ENCODE measurements around the gene MEX3D. TPM values are rescaled to one million over a fixed set of nuclear protein-coding genes. Genes with fewer than 3 reads are reported as not detected.

The MEX3D gene
- polyA plus RNA-seq, 10 donors, result 18.9 to 34.8 (median 24.2) TPM

DNA sequence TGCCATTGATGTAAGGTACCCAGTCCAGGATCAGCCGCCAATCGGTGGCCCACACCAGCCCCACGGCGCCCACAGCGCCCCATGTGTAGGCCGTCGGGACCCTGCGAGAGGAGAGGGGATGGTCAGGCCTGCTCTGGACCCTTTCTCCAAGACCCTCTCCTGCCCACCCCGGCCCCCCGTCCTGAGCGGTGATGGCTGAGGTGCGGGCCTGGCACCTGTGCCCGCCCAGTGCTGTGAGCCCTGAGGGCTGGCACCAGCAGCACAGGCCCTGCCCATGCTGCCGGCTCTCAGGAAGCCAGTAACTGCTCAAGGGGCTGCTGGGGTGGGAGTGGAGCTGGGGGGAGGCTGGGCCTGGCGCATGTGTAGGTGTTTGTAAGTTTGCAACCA, 31.3 kb upstream of the MEX3D start:
- DNase-seq, result no peak

DNA sequence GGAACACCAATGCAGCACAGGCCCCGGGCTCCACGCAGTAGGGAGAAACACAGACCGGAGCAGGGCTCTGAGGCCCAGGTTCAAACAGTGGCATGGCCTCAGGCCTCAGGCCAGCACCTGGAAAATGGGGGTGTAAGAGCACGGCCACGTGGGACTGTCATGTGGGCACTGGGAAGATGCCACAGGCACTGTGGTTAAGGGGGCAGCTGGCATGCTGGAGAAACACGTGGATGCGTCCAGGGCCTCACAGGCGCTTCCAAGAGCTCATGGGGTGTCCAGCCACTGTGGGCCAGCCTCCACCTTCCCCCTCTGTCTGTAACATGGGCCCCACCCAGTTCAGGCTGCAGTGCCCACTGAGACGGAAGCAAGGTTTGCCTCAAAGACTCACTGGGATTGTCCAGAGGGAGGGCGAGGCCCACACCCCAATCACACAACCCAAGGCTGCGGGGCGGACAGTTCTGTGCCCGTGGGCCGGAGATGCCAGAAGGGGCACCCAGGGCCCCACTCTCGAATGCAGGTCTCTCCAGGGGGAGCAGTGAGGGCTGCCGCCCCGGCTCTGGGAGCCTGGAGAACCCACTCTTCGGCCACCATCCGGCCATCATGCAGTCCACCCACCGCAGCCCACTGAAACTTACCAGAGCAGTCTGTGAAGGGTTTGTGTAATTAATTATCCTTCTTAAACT, 30.8 kb upstream of the MEX3D start:
- no peak for DNase-seq

DNA sequence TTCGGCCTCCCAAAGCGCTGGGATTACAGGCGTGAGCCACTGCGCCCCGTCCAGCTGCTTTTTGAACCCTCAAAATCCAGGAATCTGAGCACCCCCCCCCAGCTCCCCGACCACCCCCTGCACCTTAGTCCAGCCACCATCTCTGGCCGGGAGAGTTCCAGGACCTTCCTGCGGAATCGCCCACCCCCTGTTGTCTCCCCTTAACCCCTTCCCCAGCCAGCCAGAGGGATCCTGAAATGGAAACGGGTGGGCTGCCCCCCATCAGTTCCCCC, 25.3 kb upstream of the MEX3D start:
- DNase-seq, result no peak

DNA sequence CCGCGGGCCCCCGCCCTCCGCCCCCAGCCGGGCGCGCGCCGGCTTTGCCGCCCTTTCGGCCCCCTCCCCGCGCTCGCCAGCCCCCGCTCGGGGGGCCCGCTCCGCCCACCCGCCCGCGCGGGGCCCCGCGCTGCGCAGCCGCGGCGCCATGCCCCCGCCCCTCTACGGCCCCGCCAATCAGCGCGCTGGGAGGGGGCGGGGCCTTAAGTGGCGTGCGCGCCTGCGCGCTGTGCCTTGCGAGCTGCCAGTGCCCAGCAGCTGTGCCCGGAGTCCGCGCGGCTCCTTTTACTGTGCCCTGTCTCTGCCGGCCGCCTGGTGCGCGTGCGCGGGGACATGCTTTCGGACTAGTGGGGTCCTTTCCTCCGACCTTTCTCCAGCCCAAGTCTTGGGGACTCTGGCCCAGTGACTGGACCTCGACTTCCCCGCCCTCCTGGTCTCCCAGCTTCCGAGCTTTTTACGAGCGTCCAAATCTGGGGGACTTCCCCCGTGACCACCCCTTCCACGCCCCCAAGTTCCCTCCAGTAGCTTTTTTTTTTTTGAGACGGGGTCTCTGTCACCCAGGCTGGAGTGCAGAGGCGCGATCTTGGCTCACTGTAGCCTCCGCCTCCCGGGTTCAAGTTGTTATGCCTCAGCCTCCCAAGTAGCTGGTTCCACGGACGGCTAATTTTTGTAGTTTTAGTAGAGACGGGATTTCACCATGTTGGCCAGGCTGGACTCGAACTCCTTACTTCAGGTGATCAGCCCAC, 24.8 kb upstream of the MEX3D start, which contains the start of gene MBD3:
TSS of gene MBD3 (minus strand) at position 111 of the 746 bp plus-strand sequence. CDS start 234 bp downstream, outside the sequence.
- peak; percentile 92 to 96 (median 95) for DNase-seq

DNA sequence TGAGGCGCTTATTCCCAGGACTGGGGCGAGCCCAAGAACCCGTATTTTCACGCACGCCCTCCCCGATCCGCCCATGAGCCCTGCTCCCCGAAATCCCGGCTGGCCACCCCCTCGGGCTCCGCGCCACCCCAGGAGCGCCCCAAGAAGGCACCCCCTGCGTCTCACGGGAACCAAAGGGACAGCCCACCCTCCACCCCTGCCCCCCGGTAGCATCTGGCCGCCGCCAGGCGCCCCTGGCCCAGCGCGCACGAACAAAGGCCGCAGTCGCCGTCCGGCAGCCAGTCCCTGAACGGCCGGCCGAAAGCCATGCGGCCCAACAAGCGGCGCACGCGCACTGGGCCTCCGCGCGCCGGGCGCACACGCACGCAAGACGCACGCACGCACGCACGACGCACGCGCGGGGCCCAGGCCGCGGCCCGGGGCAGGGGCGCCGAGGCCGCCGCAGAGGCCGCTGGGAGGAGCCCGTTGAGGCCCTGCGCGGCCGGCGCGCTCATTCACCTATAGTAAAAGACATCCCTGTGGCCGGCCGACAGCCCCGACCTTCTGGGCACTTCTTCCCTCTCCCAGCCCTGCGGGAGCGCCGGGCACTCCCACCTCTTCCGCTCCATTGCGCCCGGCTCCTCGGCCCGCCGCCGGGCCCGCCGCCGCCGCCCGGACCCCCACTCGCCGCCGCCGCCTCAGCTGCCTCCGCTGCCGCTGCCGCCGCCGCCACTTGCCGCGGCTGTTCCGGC, 24.1 kb upstream of the MEX3D start:
- DNase-seq, result peak; percentile 92 to 95 (median 94)

DNA sequence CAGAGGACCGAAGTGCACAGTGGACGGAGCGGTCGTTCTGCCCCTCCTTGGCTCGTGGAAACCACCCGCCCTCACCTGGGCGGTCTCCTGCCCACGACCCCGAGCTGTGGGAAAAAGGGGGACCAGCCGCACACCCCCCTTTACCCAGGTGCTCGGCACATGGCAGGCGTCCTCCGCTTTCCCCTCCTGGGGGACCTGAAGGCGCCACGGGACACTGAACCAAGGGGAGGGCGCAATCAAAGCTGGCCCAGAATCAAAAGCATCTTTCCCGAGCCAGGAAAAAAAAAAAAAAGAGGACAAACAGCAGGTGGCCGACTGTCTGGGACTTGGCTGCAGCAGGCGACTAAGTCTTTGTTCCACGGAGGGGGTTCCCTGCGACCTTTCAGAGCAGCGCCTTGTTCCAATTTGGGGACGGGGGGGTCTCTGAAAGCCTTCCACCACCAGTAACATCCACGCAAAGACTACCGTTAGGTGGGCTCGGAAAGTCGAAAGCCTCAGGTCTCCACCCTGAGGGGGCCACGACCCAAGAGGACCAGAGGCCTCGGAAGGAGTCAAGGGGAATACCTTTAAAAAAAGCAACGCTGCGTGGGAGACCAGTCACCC, 23.4 kb upstream of the MEX3D start:
- DNase-seq, result peak in 2 of 3 donors; percentile 19 to 57

DNA sequence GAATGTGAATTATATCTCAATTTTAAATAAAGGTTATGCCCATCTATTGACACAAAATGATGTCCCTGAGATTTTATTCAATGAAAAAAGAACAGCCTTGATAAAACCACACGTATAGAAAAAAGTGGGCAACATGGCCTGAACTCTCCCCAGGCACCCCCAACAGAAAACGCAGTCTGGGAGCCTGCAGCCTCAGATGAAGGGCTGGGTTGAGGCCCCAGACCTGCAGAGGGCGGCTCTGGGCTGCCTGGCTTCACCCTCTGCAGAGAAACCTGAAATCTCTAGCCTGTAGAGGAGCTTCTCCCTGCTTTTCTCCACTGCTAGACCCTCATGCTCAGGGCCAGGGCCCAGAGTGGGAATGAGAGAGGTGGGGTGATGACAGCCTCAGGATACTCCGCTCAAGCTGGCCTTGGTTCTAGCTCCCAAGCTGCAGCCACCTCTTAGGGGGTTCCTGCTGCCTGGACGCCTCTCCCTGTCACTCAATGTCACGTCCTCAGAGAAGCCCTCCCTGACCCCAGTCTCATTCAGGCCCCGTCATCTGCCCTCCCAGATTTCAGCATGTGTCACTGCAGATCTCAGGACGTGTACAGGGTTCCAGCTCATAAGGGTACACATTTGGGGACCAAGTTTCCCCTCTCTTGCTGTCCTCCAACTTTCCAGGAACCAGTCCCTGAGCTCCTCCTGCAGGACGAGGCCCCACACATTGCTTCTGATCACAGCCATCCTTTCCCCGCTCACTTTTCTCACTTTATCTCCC, 22.7 kb upstream of the MEX3D start:
- DNase-seq, result no peak

DNA sequence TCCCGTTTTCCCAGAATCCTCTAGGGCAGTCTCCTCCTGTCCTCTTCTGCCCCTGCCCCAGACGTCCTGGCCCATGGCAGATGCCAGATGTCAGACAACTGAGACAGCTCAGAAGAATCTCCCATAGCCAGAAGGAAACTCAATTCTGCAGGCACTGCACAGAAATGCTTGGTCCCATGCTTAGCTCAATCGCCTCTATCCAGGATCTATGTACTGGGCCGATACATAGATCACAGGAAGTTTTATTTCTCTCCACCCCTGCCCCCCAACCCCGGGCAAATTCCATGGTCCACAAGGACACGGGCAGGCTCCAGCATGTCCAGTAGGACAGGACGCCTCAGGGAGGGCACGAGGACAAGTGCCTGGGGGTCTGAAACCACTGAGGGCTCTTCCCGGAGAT, 19.7 kb upstream of the MEX3D start:
- DNase-seq, result no peak

DNA sequence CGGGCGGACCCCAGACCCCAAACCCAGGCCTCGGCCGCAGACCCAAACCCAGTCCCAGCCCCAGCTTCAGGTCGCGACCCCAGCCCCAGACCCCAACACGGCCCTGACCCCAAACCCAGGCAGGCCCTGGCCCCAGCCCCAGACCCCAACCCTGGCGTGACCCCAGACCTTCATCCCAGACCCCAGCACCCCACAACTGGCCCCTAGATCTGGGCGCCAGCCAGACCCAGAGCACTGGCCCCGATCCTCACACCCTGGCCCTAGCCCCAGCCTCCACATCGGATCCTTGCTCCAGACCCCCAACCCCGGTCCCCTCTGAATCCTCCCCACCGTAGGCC, 17.1 kb upstream of the MEX3D start:
- no peak for DNase-seq

DNA sequence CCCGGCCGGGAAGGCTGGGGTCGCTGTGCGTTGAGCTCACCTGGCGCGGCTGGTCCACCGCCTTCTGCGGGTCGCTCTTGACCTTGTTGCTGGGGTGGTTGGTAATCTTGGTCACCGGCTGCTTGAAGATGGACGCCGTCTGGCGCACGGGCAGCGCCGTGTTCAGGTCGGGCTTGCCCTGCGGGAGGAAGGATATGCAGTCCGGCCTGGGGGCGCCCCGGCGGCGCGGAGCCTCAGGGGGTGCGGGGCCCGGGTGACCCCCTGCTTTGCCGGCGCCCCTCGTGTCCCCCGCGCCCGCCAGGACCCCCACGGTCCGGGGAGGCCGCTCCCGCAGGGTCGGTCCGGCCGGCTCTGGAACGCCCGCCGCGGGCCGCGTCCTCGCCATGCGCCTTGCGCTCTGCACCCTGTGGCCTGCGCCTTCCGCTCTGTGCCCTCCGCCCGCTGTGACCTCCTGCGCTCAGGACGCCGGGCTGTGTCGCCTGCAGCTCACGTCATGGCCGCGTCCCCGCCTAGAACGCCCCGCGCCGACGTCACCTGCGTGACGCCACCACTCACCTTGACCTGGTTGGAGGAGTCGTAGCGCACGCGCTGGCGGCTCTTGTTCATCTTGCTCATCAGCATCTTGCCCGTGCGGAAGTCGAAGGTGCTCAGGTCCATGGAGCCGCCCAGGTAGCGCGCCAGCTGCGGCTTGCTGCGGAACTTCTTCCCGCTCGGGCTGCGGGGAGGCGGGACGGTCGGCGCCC, 16.5 kb upstream of the MEX3D start:
- no peak for DNase-seq

DNA sequence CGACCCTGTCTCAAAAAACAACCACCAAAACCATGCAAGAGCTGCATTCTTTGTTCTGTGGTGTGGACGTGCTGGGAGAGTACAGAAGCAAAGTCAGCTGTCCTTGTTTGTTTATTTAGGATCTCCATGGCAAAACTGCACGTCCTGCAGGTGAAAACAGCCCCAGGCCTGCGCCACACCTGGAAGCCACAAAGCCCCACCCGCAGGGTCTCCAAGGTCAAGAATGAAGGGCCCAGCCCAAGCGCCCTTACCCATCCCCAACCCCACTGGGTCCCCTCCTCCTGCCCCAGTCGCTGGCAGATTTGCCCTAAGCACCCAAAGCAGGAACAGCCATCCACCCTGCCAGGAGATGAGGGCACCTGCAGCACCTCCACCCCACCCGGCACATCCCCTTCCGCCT, 14.1 kb upstream of the MEX3D start:
- DNase-seq, result no peak

DNA sequence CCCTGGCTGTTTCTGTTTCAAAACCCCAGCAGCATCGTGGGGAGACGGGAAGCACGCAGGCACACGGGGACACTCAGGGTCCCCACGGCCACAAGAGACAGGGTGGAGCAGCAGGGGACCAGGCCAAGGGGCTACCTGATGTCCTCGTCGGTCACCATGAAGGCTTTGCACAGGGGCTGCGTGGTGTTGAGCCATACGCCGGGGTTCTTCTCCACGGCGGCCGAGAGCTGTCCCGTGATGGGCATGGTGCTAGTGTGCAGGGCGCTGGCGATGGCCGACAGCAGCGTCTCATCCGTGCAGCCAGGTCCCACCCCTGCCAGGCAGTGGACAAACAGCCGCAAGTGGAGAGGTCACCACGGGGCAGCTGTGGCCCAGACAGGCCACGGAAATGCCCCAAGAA, 12.8 kb upstream of the MEX3D start:
- no peak for DNase-seq

DNA sequence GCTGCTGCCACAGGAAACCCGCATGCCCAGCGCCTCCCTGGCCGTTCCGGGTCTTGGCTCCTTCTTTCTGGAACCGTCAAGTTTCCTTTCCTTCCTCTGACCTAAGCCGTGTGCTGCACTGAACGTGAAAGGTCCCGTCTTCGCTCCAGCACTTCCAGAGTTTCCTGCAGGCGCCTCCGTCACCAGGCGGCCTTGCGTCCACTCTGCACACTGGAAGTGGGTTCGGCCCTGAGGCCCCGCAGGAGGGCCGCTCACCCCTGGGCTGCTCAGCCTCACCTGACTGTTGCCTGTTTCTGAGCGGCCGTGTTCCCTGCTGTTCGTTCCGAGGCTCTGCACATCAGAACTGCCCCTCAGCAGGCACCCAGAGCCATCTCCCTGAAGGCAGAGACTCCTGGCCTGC, 12.3 kb upstream of the MEX3D start:
- no peak for DNase-seq

DNA sequence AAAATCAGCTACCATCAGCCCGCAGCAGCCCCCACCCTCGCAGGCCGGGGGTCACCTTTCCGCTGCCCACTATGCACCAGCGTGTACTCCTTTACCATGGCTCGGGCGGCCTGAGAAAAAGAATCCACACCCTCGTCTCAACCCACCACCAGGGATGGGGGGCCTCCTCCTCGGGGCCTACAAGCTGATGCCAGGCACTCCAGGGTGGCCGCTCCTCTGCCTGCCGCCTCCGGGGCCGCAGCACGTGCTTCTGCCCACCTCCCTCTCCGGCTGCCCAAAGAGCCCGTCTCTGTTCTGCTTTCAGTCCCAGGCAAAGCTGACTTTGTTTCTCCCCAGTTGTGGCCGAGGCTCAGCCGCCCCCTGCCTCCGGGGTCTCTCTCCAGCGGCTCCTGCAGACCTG, 11.1 kb upstream of the MEX3D start:
- DNase-seq, result no peak

DNA sequence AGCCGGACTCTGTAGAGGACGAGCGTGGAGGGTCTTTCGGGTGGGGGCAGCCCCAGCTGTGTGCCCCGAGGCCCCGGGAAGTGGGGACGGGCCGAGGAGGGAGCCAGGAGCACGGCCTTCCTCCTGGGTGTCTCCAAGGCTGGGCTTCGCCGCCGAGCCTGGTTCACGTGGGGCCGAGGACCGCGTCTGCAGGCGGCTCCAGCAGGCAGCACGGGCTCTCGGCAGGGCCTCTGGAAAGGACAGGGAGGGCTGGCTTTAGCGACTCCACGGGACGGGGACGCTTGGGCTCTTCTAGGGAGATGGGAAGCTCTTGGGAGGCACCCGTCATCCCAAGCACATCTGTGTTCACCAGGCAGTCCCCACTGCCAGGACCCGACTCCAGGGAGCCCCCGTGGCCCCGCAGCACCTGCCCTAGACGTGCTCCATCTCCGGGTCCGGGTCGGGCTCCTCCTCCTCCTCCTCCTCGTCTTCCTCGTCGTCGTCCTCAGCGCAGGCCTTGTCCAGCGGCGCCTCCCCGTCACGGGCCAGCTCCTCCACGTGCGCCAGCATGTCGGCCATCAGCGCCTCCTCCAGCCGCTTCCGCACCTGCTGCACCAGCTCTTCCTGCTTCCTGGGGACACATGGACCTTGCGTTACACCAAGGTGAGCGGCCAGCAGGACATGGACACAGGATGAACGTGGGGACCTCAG, 9.9 kb upstream of the MEX3D start:
- no peak for DNase-seq

DNA sequence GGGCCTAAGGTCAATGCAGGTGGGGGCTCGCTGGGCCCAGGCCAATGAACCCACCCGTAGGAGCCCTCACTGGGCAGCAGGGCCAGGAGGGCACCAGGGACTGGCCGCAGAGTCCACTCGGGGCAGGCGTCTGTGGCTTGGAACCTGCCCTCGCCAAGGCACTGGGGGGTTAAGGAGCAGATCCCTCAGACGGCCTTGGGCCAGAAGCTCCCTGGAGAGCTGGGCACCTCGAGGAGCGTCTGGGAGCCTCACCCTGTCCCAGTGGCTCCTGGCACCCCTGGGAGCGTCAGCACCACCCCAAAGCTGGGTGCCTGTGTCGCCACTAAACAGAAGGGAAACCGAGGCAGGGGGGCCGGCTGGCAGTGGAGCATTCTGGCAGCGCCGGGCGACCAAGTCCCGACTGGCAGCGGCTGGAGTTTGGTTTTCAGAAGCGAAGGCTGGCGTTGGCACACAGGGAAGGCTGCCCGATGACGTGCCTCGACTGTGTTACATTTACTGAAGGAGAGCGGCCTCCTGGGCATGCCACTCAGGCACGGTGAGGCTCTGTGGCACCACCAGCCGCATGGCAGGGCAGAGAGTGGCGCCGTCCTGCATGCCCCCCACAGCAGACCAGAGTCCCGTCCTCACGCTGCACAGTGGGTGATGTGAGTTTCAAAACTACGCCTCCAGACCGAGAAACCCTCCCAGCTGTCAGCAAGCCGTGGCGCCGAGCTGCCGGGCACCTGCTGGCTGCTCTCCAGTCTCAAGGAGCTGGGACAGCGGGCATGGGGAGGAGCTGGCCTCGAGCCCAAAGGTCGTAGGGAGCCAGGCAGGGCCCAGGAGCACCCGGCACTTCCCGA, 9.2 kb upstream of the MEX3D start:
- no peak for DNase-seq

DNA sequence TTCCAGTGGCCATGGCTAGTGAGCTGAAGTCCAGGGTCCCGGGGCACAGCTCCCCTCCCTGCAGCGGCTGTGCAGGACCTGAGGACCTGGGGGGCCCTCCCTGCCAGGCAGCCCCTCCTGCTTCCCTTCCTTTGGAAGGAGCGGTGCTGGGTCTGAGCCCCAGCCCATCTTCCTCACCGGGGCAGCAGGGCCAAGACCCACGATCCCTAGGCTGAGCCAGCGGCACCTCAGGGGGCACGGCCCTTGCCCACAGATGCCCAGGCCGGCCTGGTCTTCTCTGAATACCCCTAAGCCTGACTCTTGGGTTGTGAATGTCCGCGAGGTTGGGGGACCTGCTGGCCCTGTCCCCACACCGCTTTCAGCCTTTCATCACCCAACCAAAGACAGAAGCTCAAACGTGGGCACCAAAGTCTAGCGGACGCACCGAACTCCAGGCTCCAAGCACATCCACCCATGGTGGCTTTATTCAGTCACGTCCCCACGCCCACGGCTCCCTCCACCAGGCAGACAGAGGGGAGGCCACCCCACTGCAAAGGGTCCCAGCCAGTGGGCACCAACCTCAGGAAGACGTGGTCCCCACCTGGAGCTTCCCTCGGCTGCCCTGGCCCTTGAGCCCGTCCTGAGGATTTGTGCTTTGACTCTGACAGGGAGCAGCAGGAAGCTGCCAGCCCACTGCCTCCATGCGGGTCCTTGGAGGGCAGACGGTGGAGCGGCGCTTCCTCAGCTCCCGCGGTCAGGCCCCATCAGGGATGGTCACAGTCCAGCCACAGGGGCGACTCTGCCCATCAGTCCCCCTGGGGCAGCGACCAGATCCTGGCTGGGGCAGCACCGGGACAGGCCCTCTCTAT, 8.3 kb upstream of the MEX3D start:
- no peak for DNase-seq

DNA sequence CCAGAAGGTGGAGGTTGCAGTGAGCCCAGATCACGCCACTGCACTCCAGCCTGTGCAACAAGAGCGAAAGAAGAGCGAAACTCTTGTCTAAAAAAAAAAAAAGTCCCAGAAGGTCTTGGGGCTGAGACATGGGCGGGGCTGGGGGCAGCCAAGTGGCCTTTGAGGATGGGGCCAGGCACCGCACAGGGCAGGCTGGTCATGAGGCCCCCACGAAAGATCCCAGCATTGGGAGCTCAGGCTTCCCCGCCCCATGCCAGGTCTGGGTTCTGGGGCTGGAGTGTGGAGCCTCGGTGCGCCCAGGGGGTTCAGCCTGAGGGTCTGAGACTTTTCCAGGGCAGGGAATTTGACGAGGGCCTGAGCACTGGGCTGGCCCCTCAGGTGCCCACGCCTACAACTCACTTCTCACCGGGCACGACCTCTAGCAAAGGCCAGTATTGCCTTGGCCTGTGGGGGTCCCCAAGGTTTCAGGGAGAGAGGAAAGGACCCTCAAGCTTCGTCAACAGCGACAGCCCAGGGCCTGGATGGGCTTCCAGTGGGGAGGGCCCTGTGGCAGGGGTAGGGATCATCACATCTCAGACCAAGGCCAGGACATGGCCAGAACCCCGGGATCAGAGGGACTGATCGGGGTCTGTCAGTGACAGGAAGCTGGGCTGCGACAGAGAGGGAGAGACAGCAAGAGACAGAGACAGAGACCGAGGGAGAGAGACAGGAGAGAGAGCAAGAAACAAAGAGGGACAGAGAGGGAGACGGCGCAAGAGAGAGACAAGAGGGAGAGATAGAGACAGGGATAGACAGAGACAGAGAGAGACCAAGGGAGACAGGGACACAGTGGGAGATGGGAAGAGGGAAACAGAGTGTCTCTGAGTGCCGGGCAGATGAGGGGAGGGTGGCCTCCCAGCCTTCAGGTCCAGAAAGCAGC, 7.5 kb upstream of the MEX3D start:
- no peak for DNase-seq
